NCI-H1694 (cell line): Measurements from ENCODE around the gene DDX50.
"Not testable (repeated sequence)": the region's sequence is repeated elsewhere in the genome, so short reads cannot be mapped to it uniquely, and the experiment has no call there.

Experiments used
- DNase-seq: peaks from one replicate; lab custom pipeline; 2025; lab: John Stamatoyannopoulos, UW

Gene DDX50

GRCh38 chr10:68900427-68901104 is 549 bp upstream of the DDX50 start:
- peak; percentile 61 for DNase-seq

GRCh38 chr10:68902382-68902781 is 1.3 kb downstream of the DDX50 start:
- no peak for DNase-seq

- no peak for DNase-seq
Observed at GRCh38 chr10:68924593-68924992, 23.5 kb downstream of the DDX50 start.

GRCh38 chr10:68925489-68925888 is 24.4 kb downstream of the DDX50 start:
- DNase-seq = no peak

GRCh38 chr10:68929157-68929556 is 28.0 kb downstream of the DDX50 start:
- not testable (repeated sequence) for DNase-seq

GRCh38 chr10:68929888-68930287 is 28.8 kb downstream of the DDX50 start:
- not testable (repeated sequence) for DNase-seq

GRCh38 chr10:68932860-68933259 is 31.7 kb downstream of the DDX50 start:
- not testable (repeated sequence) for DNase-seq

GRCh38 chr10:68934994-68935393 is 33.9 kb downstream of the DDX50 start:
- DNase-seq = no peak

GRCh38 chr10:68938117-68938516 is 37.0 kb downstream of the DDX50 start:
- no peak for DNase-seq

GRCh38 chr10:68938884-68939283 is 37.8 kb downstream of the DDX50 start:
- DNase-seq = no peak

GRCh38 chr10:68940917-68941316 is 39.8 kb downstream of the DDX50 start:
- not testable (repeated sequence) for DNase-seq

GRCh38 chr10:68950598-68950997 is 49.5 kb downstream of the DDX50 start:
- DNase-seq = no peak

GRCh38 chr10:68954904-68955303 is 53.8 kb downstream of the DDX50 start:
- no peak for DNase-seq

GRCh38 chr10:68955355-68955831 is 54.3 kb downstream of the DDX50 start:
- no peak for DNase-seq

- peak; percentile 85 for DNase-seq
Observed at GRCh38 chr10:68955832-68956532, 54.9 kb downstream of the DDX50 start, which contains the start of gene DDX21. DDX21 (plus strand) TSS chr10:68956170; CDS start chr10:68956226, 56 bp downstream.

GRCh38 chr10:68957284-68957615 is 56.1 kb downstream of the DDX50 start:
- DNase-seq = no peak

- DNase-seq = no peak
Observed at GRCh38 chr10:68957654-68958053, 56.5 kb downstream of the DDX50 start.

GRCh38 chr10:68959695-68960527 is 58.8 kb downstream of the DDX50 start:
- DNase-seq = no peak

- DNase-seq = no peak
Observed at GRCh38 chr10:68963151-68963550, 62.0 kb downstream of the DDX50 start.

- no peak for DNase-seq
Observed at GRCh38 chr10:68973975-68974374, 72.9 kb downstream of the DDX50 start.

GRCh38 chr10:68975936-68976473 is 74.9 kb downstream of the DDX50 start:
- DNase-seq = not testable (repeated sequence)

- DNase-seq = not testable (repeated sequence)
Observed at GRCh38 chr10:68979738-68980137, 78.6 kb downstream of the DDX50 start.
